Measurements from ENCODE around the gene TRIM5. TPM values are rescaled to one million over a fixed set of nuclear protein-coding genes. Genes with fewer than 3 reads are reported as not detected.

Gene TRIM5
- total RNA-seq (10 to 100 TPM in 2 of 10 donors, 1 to 10 TPM in 8; 3.1 to 12.6 (median 7.8) TPM), polyA plus RNA-seq (1 to 10 TPM; 6.4 to 6.5 TPM)
- long read RNA-seq, donor 1, partial matches to known transcripts = 1 of 8 reads
- long read RNA-seq, donor 1, other reads (novel, unspliced or antisense) = 5 of 8 reads
- long read RNA-seq, donor 2, transcript TRIM5-202 (8 exons, 2,991 nt) = major isoform, 6 of 11 reads
- long read RNA-seq, donor 2, partial matches to known transcripts = 0 of 11 reads
- long read RNA-seq, donor 2, other reads (novel, unspliced or antisense) = 5 of 11 reads
- long read RNA-seq, donor 3, transcript TRIM5-202 (8 exons, 2,991 nt) = major isoform, 10 of 28 reads
- long read RNA-seq, donor 3, partial matches to known transcripts = 0 of 28 reads
- long read RNA-seq, donor 3, other reads (novel, unspliced or antisense) = 18 of 28 reads

DNA sequence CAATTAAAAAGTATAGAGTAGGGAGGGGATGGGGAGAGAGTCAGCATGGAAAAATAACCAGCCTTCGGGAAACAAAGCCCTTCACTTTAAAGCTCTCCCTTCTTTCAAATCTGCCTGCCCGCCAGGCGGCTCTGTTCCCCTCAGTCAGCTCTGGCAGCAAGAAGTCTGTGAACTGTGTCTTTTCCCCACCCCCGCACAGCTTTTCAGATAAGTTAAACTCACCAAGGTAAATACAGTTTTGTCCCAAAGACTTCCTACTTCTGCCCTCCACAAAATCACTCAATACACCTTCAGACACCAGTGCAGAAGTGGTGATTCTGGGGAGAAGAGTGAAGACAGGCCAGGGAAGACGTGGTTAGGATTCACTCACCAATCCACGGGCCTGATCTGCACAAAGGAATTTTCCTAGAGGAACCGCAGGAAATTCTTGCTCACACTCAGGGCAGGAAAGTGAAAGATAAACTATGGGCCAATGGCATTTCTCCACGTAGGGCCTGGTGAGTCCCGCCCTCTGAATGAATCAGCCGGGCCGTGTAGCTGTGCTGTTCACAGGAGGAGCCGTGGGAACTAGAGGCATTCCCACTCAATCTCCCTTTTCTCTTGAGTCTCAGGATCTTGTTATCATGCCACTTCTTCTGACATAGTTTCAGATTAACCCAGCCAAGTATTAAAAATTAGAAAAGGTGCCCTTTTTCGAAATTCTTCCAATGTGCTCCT lies at the start of gene TRIM5:
Gene TRIM5 (minus strand): TSS at position 429 of the 717 bp plus-strand sequence. CDS start 4,897 bp downstream, outside the sequence.
- 3 to 6% methylated on average over 13 of the region's 13 CpGs for WGBS, 2 donors
- intact Hi-C loops (cut with DNase I) = loop anchor here in 4 of 10 donors (2.0 to 10.0 kb wide), 4 partner anchors 60 to 122 kb away; partner anchors contain the start of genes OR52N2 (in 3 of the 4) and TRIM34 (in 3 of the 4)
- Histone ChIP-seq H3K4me1 (peaks cover 3 to 39% (median 19%) of the 10 kb centered on the region in 9 donors), H3K27me3 (no peaks in the 10 kb centered on the region), H3K27ac (peak within 1 kb of the TSS; percentile 59 to 94 (median 86)), H3K36me3 (peaks cover 0 to 11% (median 0%) of the 10 kb centered on the region in 9 donors), H3K4me3 (peak within 1 kb of the TSS; percentile 0 to 68 (median 54)), H3K9me3 (no peaks in the 10 kb centered on the region)
- DNase-seq (peak; percentile 76 to 93), ATAC-seq (peak; percentile 97 to 99 (median 98))
- TF ChIP-seq, protein P1, sequence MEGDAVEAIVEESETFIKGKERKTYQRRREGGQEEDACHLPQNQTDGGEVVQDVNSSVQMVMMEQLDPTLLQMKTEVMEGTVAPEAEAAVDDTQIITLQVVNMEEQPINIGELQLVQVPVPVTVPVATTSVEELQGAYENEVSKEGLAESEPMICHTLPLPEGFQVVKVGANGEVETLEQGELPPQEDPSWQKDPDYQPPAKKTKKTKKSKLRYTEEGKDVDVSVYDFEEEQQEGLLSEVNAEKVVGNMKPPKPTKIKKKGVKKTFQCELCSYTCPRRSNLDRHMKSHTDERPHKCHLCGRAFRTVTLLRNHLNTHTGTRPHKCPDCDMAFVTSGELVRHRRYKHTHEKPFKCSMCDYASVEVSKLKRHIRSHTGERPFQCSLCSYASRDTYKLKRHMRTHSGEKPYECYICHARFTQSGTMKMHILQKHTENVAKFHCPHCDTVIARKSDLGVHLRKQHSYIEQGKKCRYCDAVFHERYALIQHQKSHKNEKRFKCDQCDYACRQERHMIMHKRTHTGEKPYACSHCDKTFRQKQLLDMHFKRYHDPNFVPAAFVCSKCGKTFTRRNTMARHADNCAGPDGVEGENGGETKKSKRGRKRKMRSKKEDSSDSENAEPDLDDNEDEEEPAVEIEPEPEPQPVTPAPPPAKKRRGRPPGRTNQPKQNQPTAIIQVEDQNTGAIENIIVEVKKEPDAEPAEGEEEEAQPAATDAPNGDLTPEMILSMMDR (IDR thresholded peaks at IDR 0.05) = peak; percentile 21 to 79 (median 53)

DNA sequence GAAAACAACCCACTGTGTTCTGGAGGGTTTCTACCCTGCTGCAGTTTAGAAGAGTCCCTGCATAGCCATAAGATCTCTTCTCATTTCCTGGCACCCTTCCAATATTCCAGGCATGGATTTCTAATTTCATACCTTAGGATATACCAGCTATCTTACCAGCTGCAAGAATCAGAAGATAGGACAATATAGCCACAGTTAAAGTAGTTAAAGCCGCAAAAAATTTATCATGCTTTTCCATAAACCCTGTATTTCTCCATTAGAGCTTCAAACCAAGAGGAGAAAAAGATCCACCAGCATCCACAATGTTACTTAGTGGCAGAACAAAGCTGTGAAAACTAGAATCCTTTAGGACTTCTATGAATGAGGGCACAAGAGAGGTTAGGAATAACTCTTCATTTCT lies 42.8 kb upstream of the TRIM5 start:
- Histone ChIP-seq H3K27me3 (no peaks in the 10 kb centered on the region), H3K9me3 (no peaks in the 10 kb centered on the region), H3K36me3 (no peaks in the 10 kb centered on the region), H3K27ac (no peak overlapping the region), H3K4me1 (no peaks in the 10 kb centered on the region), H3K4me3 (no peak overlapping the region)
- 87 to 94% methylated on average over 1 of the region's 1 CpG for WGBS, 2 donors
- intact Hi-C loops (cut with DNase I) = loop anchor here in 1 of 10 donors (2.0 kb wide), 1 partner anchor 39 kb away; no protein-coding TSS in a partner anchor
- ATAC-seq (no peak), DNase-seq (no peak)
- TF ChIP-seq, protein P1 (IDR thresholded peaks at IDR 0.05) = no peak

GRCh38 chr11:5726351-5726750 lies 41.5 kb upstream of the TRIM5 start:
- no peak for ATAC-seq
- Histone ChIP-seq H3K36me3 (no peaks in the 10 kb centered on the region), H3K27me3 (no peaks in the 10 kb centered on the region), H3K9me3 (no peaks in the 10 kb centered on the region), H3K27ac (no peak overlapping the region), H3K4me1 (no peaks in the 10 kb centered on the region), H3K4me3 (no peak overlapping the region)
- DNase-seq = no peak
- 93 to 100% methylated on average over 1 of the region's 1 CpG for WGBS, 2 donors
- intact Hi-C loops (cut with DNase I) = loop anchor here in 1 of 10 donors (2.0 kb wide), 1 partner anchor 40 kb away; no protein-coding TSS in a partner anchor
- TF ChIP-seq, protein P1 (IDR thresholded peaks at IDR 0.05) = no peak

DNA sequence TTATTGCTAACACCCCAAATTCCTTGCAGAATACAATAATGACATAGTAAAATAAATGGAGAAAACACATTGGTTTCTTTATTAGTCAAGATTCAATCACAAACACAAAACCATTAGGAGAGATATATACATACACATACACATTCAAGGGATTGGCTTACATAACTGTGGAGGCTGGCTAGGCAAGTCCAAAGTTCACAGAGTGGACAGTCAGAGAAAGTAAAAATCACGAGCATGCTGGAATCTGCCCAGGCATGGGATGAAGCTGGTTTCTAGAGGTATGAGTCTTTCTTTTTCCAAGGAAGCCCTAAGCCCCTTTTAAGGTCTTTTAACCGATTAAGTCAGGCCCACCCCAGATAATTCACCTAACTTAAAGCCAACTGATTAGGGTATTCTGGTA lies 37.7 kb upstream of the TRIM5 start:
- intact Hi-C loops (cut with DNase I) = no loop called here
- WGBS, 2 donors = 65 to 72% methylated on average over 2 of the region's 2 CpGs
- Histone ChIP-seq H3K36me3 (no peaks in the 10 kb centered on the region), H3K4me3 (no peak overlapping the region), H3K9me3 (no peaks in the 10 kb centered on the region), H3K27me3 (no peaks in the 10 kb centered on the region), H3K4me1 (no peaks in the 10 kb centered on the region), H3K27ac (no peak overlapping the region)
- no peak for ATAC-seq
- no peak for DNase-seq
- TF ChIP-seq, protein P1 (IDR thresholded peaks at IDR 0.05) = no peak
